Measurements from ENCODE around the gene PRPF6.

DNA sequence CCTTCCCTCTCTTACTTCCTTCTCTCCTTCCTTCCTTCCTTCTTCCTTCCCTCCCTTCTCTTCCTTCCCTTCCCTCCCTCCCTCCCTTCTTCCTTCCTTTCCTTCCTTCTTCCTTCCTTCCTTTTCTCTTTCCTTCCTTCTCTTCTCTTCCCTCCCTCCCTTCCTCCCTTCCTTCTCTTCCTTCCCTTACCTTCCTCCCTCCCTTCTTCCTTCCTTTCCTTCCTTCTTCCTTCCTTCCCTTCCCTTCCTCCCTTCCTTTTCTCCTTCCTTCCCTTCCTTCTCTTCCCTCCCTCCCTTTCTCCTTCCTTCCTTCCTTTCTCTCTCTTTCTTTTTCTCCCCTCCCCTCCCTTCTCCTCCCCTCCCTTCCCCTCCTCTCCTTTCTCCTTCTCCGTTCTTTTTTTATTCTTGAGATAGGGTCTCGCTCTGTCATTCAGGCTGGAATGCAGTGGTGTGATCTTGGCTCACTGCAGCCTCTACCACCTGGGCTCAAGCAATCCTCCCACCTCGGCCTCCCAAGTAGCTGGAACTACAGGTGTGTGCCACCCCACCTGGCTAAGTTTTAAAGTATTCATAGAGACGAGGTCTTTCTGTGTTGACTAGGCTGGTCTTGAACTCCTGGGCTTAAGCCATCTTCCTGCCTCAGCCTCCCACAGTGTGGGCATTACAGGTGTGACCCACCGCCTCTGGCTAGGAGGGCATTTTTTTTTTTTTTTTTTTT, 10.1 kb upstream of the PRPF6 start:
- TF ChIP-seq TAF1 (IDR thresholded peaks at IDR 0.05; ENCODE audit: low read depth) (no peak), POLR2AphosphoS5 (IDR thresholded peaks at IDR 0.05) (no peak), EZH2 (IDR thresholded peaks at IDR 0.05; ENCODE audit: borderline replicate concordance, insufficient read depth, low read length, poor library complexity, severe bottlenecking) (no peak), RAD21 (conservative IDR thresholded peaks at IDR 0.05) (no peak), SMC3 (conservative IDR thresholded peaks at IDR 0.05; ENCODE audit: poor library complexity) (no peak), EP300 (conservative IDR thresholded peaks at IDR 0.05; ENCODE audit: poor library complexity, severe bottlenecking) (no peak), MXI1 (conservative IDR thresholded peaks at IDR 0.05; ENCODE audit: poor library complexity, severe bottlenecking) (no peak)
- TF ChIP-seq, protein P1, sequence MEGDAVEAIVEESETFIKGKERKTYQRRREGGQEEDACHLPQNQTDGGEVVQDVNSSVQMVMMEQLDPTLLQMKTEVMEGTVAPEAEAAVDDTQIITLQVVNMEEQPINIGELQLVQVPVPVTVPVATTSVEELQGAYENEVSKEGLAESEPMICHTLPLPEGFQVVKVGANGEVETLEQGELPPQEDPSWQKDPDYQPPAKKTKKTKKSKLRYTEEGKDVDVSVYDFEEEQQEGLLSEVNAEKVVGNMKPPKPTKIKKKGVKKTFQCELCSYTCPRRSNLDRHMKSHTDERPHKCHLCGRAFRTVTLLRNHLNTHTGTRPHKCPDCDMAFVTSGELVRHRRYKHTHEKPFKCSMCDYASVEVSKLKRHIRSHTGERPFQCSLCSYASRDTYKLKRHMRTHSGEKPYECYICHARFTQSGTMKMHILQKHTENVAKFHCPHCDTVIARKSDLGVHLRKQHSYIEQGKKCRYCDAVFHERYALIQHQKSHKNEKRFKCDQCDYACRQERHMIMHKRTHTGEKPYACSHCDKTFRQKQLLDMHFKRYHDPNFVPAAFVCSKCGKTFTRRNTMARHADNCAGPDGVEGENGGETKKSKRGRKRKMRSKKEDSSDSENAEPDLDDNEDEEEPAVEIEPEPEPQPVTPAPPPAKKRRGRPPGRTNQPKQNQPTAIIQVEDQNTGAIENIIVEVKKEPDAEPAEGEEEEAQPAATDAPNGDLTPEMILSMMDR (IDR thresholded peaks at IDR 0.05; ENCODE audit: poor library complexity, severe bottlenecking): no peak
- TF ChIP-seq, protein P2, sequence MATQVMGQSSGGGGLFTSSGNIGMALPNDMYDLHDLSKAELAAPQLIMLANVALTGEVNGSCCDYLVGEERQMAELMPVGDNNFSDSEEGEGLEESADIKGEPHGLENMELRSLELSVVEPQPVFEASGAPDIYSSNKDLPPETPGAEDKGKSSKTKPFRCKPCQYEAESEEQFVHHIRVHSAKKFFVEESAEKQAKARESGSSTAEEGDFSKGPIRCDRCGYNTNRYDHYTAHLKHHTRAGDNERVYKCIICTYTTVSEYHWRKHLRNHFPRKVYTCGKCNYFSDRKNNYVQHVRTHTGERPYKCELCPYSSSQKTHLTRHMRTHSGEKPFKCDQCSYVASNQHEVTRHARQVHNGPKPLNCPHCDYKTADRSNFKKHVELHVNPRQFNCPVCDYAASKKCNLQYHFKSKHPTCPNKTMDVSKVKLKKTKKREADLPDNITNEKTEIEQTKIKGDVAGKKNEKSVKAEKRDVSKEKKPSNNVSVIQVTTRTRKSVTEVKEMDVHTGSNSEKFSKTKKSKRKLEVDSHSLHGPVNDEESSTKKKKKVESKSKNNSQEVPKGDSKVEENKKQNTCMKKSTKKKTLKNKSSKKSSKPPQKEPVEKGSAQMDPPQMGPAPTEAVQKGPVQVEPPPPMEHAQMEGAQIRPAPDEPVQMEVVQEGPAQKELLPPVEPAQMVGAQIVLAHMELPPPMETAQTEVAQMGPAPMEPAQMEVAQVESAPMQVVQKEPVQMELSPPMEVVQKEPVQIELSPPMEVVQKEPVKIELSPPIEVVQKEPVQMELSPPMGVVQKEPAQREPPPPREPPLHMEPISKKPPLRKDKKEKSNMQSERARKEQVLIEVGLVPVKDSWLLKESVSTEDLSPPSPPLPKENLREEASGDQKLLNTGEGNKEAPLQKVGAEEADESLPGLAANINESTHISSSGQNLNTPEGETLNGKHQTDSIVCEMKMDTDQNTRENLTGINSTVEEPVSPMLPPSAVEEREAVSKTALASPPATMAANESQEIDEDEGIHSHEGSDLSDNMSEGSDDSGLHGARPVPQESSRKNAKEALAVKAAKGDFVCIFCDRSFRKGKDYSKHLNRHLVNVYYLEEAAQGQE (IDR thresholded peaks at IDR 0.05; ENCODE audit: borderline replicate concordance): no peak
